GM12872 (cell line): Measurements from ENCODE around the gene NANOS3.

Experiments used
- TF ChIP-seq, protein P1 (sequence below): IDR thresholded peaks from 3 replicates; pipeline ENCODE4 v1.5.1; 2011; ENCODE audit warnings: low read depth, mild to moderate bottlenecking, low read length, moderate library complexity; ENCODE audit not compliant: insufficient read depth

NANOS3 gene

GRCh38 chr19:13859361-13859880, 17.5 kb upstream of the NANOS3 start:
- TF ChIP-seq, protein P1, sequence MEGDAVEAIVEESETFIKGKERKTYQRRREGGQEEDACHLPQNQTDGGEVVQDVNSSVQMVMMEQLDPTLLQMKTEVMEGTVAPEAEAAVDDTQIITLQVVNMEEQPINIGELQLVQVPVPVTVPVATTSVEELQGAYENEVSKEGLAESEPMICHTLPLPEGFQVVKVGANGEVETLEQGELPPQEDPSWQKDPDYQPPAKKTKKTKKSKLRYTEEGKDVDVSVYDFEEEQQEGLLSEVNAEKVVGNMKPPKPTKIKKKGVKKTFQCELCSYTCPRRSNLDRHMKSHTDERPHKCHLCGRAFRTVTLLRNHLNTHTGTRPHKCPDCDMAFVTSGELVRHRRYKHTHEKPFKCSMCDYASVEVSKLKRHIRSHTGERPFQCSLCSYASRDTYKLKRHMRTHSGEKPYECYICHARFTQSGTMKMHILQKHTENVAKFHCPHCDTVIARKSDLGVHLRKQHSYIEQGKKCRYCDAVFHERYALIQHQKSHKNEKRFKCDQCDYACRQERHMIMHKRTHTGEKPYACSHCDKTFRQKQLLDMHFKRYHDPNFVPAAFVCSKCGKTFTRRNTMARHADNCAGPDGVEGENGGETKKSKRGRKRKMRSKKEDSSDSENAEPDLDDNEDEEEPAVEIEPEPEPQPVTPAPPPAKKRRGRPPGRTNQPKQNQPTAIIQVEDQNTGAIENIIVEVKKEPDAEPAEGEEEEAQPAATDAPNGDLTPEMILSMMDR = no peak

DNA sequence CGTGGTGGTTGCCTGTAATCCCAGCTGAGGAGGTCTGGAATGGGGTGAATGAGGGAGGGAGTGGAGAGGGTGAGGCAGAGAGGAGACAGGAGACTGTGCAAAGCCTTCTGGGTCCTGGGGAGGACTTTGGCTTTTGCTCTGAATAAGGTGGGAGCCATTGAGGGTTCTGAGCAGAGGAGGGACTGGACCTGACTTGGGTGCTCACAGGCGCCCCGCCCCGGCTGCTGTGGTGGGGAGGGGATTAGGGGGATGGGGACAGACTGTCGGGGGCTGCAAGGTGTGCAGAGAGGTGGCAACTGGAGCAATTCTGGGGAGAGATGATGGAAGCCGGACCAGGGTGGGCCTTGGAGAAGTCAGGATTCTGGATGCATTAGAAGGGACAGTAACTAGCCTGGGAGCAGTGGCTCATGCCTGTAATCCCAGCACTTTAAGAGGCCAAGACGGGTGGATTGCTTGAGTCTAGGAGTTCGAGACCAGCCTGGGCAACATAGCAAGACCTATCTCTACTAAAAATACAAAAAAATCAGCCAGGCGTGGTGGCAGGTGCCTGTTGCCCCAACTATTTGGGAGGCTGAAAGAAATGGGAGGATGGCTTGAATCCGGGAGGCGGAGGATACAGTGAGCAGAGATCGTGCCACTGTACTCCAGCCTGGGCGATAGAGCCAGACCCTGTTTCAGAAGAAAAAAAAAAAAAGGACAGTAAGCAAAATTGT, 16.1 kb upstream of the NANOS3 start:
- TF ChIP-seq, protein P1 = no peak

- TF ChIP-seq, protein P1 = no peak
Measured at GRCh38 chr19:13861392-13861713, 15.6 kb upstream of the NANOS3 start.

DNA sequence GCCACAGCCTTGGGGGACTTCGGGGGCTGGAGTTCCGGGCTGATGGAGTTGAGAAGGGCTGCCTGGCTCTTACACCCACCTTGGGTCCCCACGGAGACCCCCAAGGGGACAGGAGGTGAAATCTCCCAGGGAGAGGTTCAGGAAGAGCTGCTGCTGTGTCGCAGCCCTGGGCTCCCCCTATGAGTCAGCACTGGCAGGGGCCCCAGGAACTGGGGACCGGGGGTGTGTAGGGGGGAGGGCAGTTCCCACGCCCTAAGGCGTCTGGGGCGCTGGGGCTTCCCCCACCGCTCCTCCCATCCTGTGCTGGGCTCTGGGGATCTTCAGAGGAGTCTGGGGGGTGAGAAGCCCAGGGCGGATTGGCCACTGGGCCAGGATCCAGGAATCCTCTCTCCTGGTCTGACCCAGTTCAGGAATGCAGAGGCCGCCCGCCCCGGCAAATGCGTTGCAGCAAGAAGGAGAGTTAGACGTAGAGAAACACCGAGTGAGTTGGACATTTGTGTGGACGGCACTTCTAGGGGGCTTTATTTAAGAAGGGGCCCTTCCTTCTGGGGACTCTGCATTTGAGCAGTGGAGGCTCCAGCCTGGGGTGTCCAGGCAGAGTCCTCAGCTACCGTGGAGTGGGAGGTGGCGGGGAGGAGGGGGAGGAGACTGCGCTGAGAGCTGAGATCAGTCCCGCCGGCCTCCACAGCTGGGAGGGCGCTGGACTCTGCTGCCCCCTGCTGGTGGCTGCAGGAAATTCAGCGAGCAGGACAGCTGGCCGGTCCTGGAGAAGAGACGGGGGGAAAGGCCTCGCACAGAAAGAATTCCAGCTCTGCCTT, 15.0 kb upstream of the NANOS3 start:
- TF ChIP-seq, protein P1 = peak; percentile 94

DNA sequence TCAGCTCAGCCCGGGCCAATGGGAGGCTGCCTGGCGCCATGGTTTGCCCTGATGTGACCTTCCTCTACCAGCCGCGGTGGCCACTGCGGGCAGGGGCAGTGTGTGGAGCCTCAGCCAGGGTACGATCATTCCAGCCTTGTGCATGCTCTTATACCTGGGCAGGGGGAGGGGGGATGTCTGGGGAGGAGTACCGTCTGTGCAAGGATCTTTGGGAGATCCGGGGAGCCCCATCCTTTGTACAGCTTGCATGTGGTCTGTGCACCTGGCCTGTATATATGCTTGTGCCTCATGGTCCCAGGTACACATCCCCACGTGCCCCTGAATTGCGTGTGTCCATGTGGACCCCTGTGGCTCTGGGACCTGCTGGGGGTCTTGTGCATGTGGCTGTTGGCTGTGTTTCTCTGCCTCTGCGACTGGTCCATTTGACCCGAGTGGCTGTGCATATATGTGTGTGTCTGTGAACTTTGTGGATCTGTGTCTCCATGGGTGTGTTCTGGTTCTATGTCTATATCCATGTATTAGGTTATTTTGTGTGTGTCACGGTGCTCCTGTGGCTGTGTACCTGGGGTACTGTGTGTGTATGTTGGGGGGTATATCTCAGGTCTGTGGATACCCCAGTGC, 12.8 kb upstream of the NANOS3 start:
- TF ChIP-seq, protein P1 = no peak

- TF ChIP-seq, protein P1 = no peak
Measured at GRCh38 chr19:13864667-13865570, 12.0 kb upstream of the NANOS3 start.
